B cell (primary cell): ENCODE data around the gene SDK2.

Source experiments
- EZH2 ChIP-seq: IDR thresholded peaks from 2 replicates; pipeline ENCODE4 v1.6.1; 2012; ENCODE audit warnings: borderline replicate concordance, low read depth, mild to moderate bottlenecking, moderate library complexity, low read length; ENCODE audit not compliant: insufficient read depth, poor library complexity, severe bottlenecking
- TF ChIP-seq, protein P1 (sequence below): fragments of 200-600 bp; IDR thresholded peaks from one replicate; pipeline ENCODE4 v1.8.0; 2022; ENCODE audit warnings: antibody characterized with exemption, mild to moderate bottlenecking

- TF ChIP-seq, protein P1, sequence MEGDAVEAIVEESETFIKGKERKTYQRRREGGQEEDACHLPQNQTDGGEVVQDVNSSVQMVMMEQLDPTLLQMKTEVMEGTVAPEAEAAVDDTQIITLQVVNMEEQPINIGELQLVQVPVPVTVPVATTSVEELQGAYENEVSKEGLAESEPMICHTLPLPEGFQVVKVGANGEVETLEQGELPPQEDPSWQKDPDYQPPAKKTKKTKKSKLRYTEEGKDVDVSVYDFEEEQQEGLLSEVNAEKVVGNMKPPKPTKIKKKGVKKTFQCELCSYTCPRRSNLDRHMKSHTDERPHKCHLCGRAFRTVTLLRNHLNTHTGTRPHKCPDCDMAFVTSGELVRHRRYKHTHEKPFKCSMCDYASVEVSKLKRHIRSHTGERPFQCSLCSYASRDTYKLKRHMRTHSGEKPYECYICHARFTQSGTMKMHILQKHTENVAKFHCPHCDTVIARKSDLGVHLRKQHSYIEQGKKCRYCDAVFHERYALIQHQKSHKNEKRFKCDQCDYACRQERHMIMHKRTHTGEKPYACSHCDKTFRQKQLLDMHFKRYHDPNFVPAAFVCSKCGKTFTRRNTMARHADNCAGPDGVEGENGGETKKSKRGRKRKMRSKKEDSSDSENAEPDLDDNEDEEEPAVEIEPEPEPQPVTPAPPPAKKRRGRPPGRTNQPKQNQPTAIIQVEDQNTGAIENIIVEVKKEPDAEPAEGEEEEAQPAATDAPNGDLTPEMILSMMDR: no peak
- TF ChIP-seq EZH2: no peak
Measured at GRCh38 chr17:73624496-73624988, 19.7 kb downstream of the SDK2 start.
